Hematopoietic multipotent progenitor cell treated with erythropoietin and hydrocortisone succinate and interleukin-3 and kit ligand, for 4 days (in vitro differentiated cells): ENCODE measurements around the gene LXN.
A peak's percentile ranks its signal among the peaks of the same experiment; 100 is the strongest.
"Not testable (repeated sequence)": the region's sequence is repeated elsewhere in the genome, so short reads cannot be mapped to it uniquely, and the experiment has no call there.

ENCODE experiments used
- DNase-seq: peaks from one replicate; pipeline ENCODE4 v3.0.0-alpha.2; 2015

Gene LXN

GRCh38 chr3:158672215-158673176, at the start of gene LXN:
TSS of gene LXN (minus strand) at chr3:158672648. CDS start at chr3:158672478, 170 bp downstream.
- DNase-seq, result peak; percentile 97

- no peak for DNase-seq
Observed at GRCh38 chr3:158722108-158722507, 49.7 kb upstream of the LXN start.

- DNase-seq, result no peak
Observed at GRCh38 chr3:158718490-158719170, 46.2 kb upstream of the LXN start.

- no peak for DNase-seq
Observed at GRCh38 chr3:158717576-158717975, 45.1 kb upstream of the LXN start.

- DNase-seq, result peak; percentile 95
Observed at GRCh38 chr3:158713094-158713499, 40.6 kb upstream of the LXN start.

GRCh38 chr3:158712443-158712842, 40.0 kb upstream of the LXN start:
- no peak for DNase-seq

- DNase-seq, result peak; percentile 31
Observed at GRCh38 chr3:158711886-158712285, 39.4 kb upstream of the LXN start.

GRCh38 chr3:158710601-158711000, 38.2 kb upstream of the LXN start:
- DNase-seq, result no peak

GRCh38 chr3:158709666-158710083, 37.2 kb upstream of the LXN start:
- peak; percentile 94 for DNase-seq

- DNase-seq, result no peak
Observed at GRCh38 chr3:158703566-158703965, 31.1 kb upstream of the LXN start.

- DNase-seq, result no peak
Observed at GRCh38 chr3:158702815-158703481, 30.5 kb upstream of the LXN start.

GRCh38 chr3:158701420-158702065, 29.1 kb upstream of the LXN start:
- DNase-seq, result no peak

GRCh38 chr3:158700559-158700958, 28.1 kb upstream of the LXN start:
- peak; percentile 44 for DNase-seq

- DNase-seq, result no peak
Observed at GRCh38 chr3:158696618-158697017, 24.2 kb upstream of the LXN start.

- DNase-seq, result not testable (repeated sequence)
Observed at GRCh38 chr3:158693866-158694456, 21.5 kb upstream of the LXN start.

GRCh38 chr3:158685159-158685558, 12.7 kb upstream of the LXN start:
- DNase-seq, result no peak

GRCh38 chr3:158683230-158683962, 10.9 kb upstream of the LXN start:
- no peak for DNase-seq

GRCh38 chr3:158680861-158681260, 8.4 kb upstream of the LXN start:
- DNase-seq, result no peak

- DNase-seq, result peak; percentile 93
Observed at GRCh38 chr3:158679547-158680000, 7.1 kb upstream of the LXN start.

GRCh38 chr3:158678687-158679086, 6.2 kb upstream of the LXN start:
- DNase-seq, result no peak

GRCh38 chr3:158671821-158672214, 630 bp downstream of the LXN start:
- DNase-seq, result peak; percentile 44

GRCh38 chr3:158668506-158668905, 3.9 kb downstream of the LXN start:
- no peak for DNase-seq
